Measurements from ENCODE around the gene ARHGEF28. TPM values are rescaled to one million over a fixed set of nuclear protein-coding genes. Genes with fewer than 3 reads are reported as not detected.

The ARHGEF28 gene
- polyA plus RNA-seq, 2 donors: 5.9 to 6.5 TPM

GRCh38 chr5:73946278-73946677 lies 320.3 kb downstream of the ARHGEF28 start:
- Histone ChIP-seq H3K27ac (ENCODE audit: low read depth in 2 of 2, low read length in 1 of 2) (no peak overlapping the region), H3K4me3 (ENCODE audit: low read depth in 1 of 2, low read length in 2 of 2) (no peak overlapping the region), H3K9me3 (ENCODE audit: control insufficient read depth in 2 of 2, insufficient read depth in 1 of 2, low read depth in 1 of 2, low read length in 1 of 2) (no peaks in the 10 kb centered on the region), H3K27me3 (ENCODE audit: control insufficient read depth in 1 of 2, insufficient read depth in 2 of 2, low read length in 2 of 2) (no peaks in the 10 kb centered on the region), H3K4me1 (ENCODE audit: control insufficient read depth in 2 of 2, insufficient read depth in 2 of 2, low read length in 1 of 2) (no peaks in the 10 kb centered on the region), H3K36me3 (ENCODE audit: control insufficient read depth in 2 of 2, insufficient read depth in 2 of 2, low read length in 1 of 2) (no peaks in the 10 kb centered on the region)
- WGBS, 2 donors: 52 to 63% methylated on average over 5 of the region's 5 CpGs

GRCh38 chr5:73946919-73947602 lies 321.1 kb downstream of the ARHGEF28 start:
- WGBS, 2 donors: 48 to 52% methylated on average over 5 of the region's 5 CpGs
- H3K9me3 ChIP-seq (ENCODE audit: control insufficient read depth in 2 of 2, insufficient read depth in 1 of 2, low read depth in 1 of 2, low read length in 1 of 2): no peaks in the 10 kb centered on the region
- no peak overlapping the region for H3K4me3 ChIP-seq (ENCODE audit: low read depth in 1 of 2, low read length in 2 of 2)
- H3K4me1 ChIP-seq (ENCODE audit: control insufficient read depth in 2 of 2, insufficient read depth in 2 of 2, low read length in 1 of 2): no peaks in the 10 kb centered on the region
- H3K27ac ChIP-seq (ENCODE audit: low read depth in 2 of 2, low read length in 1 of 2): no peak overlapping the region
- H3K36me3 ChIP-seq (ENCODE audit: control insufficient read depth in 2 of 2, insufficient read depth in 2 of 2, low read length in 1 of 2): no peaks in the 10 kb centered on the region
- H3K27me3 ChIP-seq (ENCODE audit: control insufficient read depth in 1 of 2, insufficient read depth in 2 of 2, low read length in 2 of 2): no peaks in the 10 kb centered on the region

GRCh38 chr5:73947906-73948640 lies 322.1 kb downstream of the ARHGEF28 start:
- no peaks in the 10 kb centered on the region for H3K27me3 ChIP-seq (ENCODE audit: control insufficient read depth in 1 of 2, insufficient read depth in 2 of 2, low read length in 2 of 2)
- H3K9me3 ChIP-seq (ENCODE audit: control insufficient read depth in 2 of 2, insufficient read depth in 1 of 2, low read depth in 1 of 2, low read length in 1 of 2): no peaks in the 10 kb centered on the region
- 72 to 75% methylated on average over 9 of the region's 9 CpGs for WGBS, 2 donors
- no peaks in the 10 kb centered on the region for H3K4me1 ChIP-seq (ENCODE audit: control insufficient read depth in 2 of 2, insufficient read depth in 2 of 2, low read length in 1 of 2)
- H3K27ac ChIP-seq (ENCODE audit: low read depth in 2 of 2, low read length in 1 of 2): no peak overlapping the region
- H3K4me3 ChIP-seq (ENCODE audit: low read depth in 1 of 2, low read length in 2 of 2): no peak overlapping the region
- no peaks in the 10 kb centered on the region for H3K36me3 ChIP-seq (ENCODE audit: control insufficient read depth in 2 of 2, insufficient read depth in 2 of 2, low read length in 1 of 2)

- Histone ChIP-seq H3K27ac (ENCODE audit: low read depth in 2 of 2, low read length in 1 of 2) (no peak overlapping the region), H3K4me3 (ENCODE audit: low read depth in 1 of 2, low read length in 2 of 2) (no peak overlapping the region), H3K4me1 (ENCODE audit: control insufficient read depth in 2 of 2, insufficient read depth in 2 of 2, low read length in 1 of 2) (no peaks in the 10 kb centered on the region), H3K27me3 (ENCODE audit: control insufficient read depth in 1 of 2, insufficient read depth in 2 of 2, low read length in 2 of 2) (no peaks in the 10 kb centered on the region), H3K9me3 (ENCODE audit: control insufficient read depth in 2 of 2, insufficient read depth in 1 of 2, low read depth in 1 of 2, low read length in 1 of 2) (no peaks in the 10 kb centered on the region), H3K36me3 (ENCODE audit: control insufficient read depth in 2 of 2, insufficient read depth in 2 of 2, low read length in 1 of 2) (no peaks in the 10 kb centered on the region)
- 54 to 61% methylated on average over 3 of the region's 3 CpGs for WGBS, 2 donors
These were observed 322.7 kb downstream of the ARHGEF28 start for GRCh38 chr5:73948720-73949119.

- no peaks in the 10 kb centered on the region for H3K36me3 ChIP-seq (ENCODE audit: control insufficient read depth in 2 of 2, insufficient read depth in 2 of 2, low read length in 1 of 2)
- H3K4me3 ChIP-seq (ENCODE audit: low read depth in 1 of 2, low read length in 2 of 2): no peak overlapping the region
- no peak overlapping the region for H3K27ac ChIP-seq (ENCODE audit: low read depth in 2 of 2, low read length in 1 of 2)
- no peaks in the 10 kb centered on the region for H3K4me1 ChIP-seq (ENCODE audit: control insufficient read depth in 2 of 2, insufficient read depth in 2 of 2, low read length in 1 of 2)
- no peaks in the 10 kb centered on the region for H3K9me3 ChIP-seq (ENCODE audit: control insufficient read depth in 2 of 2, insufficient read depth in 1 of 2, low read depth in 1 of 2, low read length in 1 of 2)
- no peaks in the 10 kb centered on the region for H3K27me3 ChIP-seq (ENCODE audit: control insufficient read depth in 1 of 2, insufficient read depth in 2 of 2, low read length in 2 of 2)
- WGBS, 2 donors: 77 to 83% methylated on average over 3 of the region's 3 CpGs
These were observed 324.5 kb downstream of the ARHGEF28 start for GRCh38 chr5:73950441-73950873.

- Histone ChIP-seq H3K27ac (ENCODE audit: low read depth in 2 of 2, low read length in 1 of 2) (no peak overlapping the region), H3K4me1 (ENCODE audit: control insufficient read depth in 2 of 2, insufficient read depth in 2 of 2, low read length in 1 of 2) (peaks cover 0 to 1% of the 10 kb centered on the region in 2 donors), H3K4me3 (ENCODE audit: low read depth in 1 of 2, low read length in 2 of 2) (no peak overlapping the region), H3K36me3 (ENCODE audit: control insufficient read depth in 2 of 2, insufficient read depth in 2 of 2, low read length in 1 of 2) (no peaks in the 10 kb centered on the region), H3K27me3 (ENCODE audit: control insufficient read depth in 1 of 2, insufficient read depth in 2 of 2, low read length in 2 of 2) (no peaks in the 10 kb centered on the region), H3K9me3 (ENCODE audit: control insufficient read depth in 2 of 2, insufficient read depth in 1 of 2, low read depth in 1 of 2, low read length in 1 of 2) (no peaks in the 10 kb centered on the region)
- WGBS, 2 donors: 86 to 87% methylated on average over 3 of the region's 3 CpGs
These were observed 325.0 kb downstream of the ARHGEF28 start for GRCh38 chr5:73950912-73951430.

- H3K4me1 ChIP-seq (ENCODE audit: control insufficient read depth in 2 of 2, insufficient read depth in 2 of 2, low read length in 1 of 2): peaks cover 0 to 5% of the 10 kb centered on the region in 2 donors
- H3K27ac ChIP-seq (ENCODE audit: low read depth in 2 of 2, low read length in 1 of 2): no peak overlapping the region
- H3K4me3 ChIP-seq (ENCODE audit: low read depth in 1 of 2, low read length in 2 of 2): no peak overlapping the region
- H3K27me3 ChIP-seq (ENCODE audit: control insufficient read depth in 1 of 2, insufficient read depth in 2 of 2, low read length in 2 of 2): no peaks in the 10 kb centered on the region
- H3K9me3 ChIP-seq (ENCODE audit: control insufficient read depth in 2 of 2, insufficient read depth in 1 of 2, low read depth in 1 of 2, low read length in 1 of 2): no peaks in the 10 kb centered on the region
- no peaks in the 10 kb centered on the region for H3K36me3 ChIP-seq (ENCODE audit: control insufficient read depth in 2 of 2, insufficient read depth in 2 of 2, low read length in 1 of 2)
- WGBS, 2 donors: 61 to 68% methylated on average over 3 of the region's 3 CpGs
These were observed 326.9 kb downstream of the ARHGEF28 start for GRCh38 chr5:73952872-73953271.

GRCh38 chr5:73954381-73954780 lies 328.4 kb downstream of the ARHGEF28 start:
- Histone ChIP-seq H3K27me3 (ENCODE audit: control insufficient read depth in 1 of 2, insufficient read depth in 2 of 2, low read length in 2 of 2) (no peaks in the 10 kb centered on the region), H3K4me1 (ENCODE audit: control insufficient read depth in 2 of 2, insufficient read depth in 2 of 2, low read length in 1 of 2) (peaks cover 0 to 5% of the 10 kb centered on the region in 2 donors), H3K36me3 (ENCODE audit: control insufficient read depth in 2 of 2, insufficient read depth in 2 of 2, low read length in 1 of 2) (no peaks in the 10 kb centered on the region), H3K27ac (ENCODE audit: low read depth in 2 of 2, low read length in 1 of 2) (no peak overlapping the region), H3K9me3 (ENCODE audit: control insufficient read depth in 2 of 2, insufficient read depth in 1 of 2, low read depth in 1 of 2, low read length in 1 of 2) (no peaks in the 10 kb centered on the region), H3K4me3 (ENCODE audit: low read depth in 1 of 2, low read length in 2 of 2) (no peak overlapping the region)
- 84 to 90% methylated on average over 2 of the region's 2 CpGs for WGBS, 2 donors

GRCh38 chr5:73955271-73955846 lies 329.4 kb downstream of the ARHGEF28 start:
- Histone ChIP-seq H3K4me3 (ENCODE audit: low read depth in 1 of 2, low read length in 2 of 2) (no peak overlapping the region), H3K27ac (ENCODE audit: low read depth in 2 of 2, low read length in 1 of 2) (no peak overlapping the region), H3K9me3 (ENCODE audit: control insufficient read depth in 2 of 2, insufficient read depth in 1 of 2, low read depth in 1 of 2, low read length in 1 of 2) (no peaks in the 10 kb centered on the region), H3K27me3 (ENCODE audit: control insufficient read depth in 1 of 2, insufficient read depth in 2 of 2, low read length in 2 of 2) (no peaks in the 10 kb centered on the region), H3K36me3 (ENCODE audit: control insufficient read depth in 2 of 2, insufficient read depth in 2 of 2, low read length in 1 of 2) (no peaks in the 10 kb centered on the region), H3K4me1 (ENCODE audit: control insufficient read depth in 2 of 2, insufficient read depth in 2 of 2, low read length in 1 of 2) (peaks cover 0 to 5% of the 10 kb centered on the region in 2 donors)
- WGBS, 2 donors: 61% methylated on average over 5 of the region's 5 CpGs
